HG02973 (cell line): ENCODE results near the gene ZGRF1.
"Not testable (repeated sequence)": the region's sequence is repeated elsewhere in the genome, so short reads cannot be mapped to it uniquely, and the experiment has no call there.

Experiments
- ATAC-seq: cut with Tn5 transposase; IDR thresholded peaks from one replicate; pipeline ENCODE4 v1.9.1; 2021; ENCODE audit warnings: moderate library complexity; ENCODE audit not compliant: unreplicated experiment

Gene ZGRF1

DNA sequence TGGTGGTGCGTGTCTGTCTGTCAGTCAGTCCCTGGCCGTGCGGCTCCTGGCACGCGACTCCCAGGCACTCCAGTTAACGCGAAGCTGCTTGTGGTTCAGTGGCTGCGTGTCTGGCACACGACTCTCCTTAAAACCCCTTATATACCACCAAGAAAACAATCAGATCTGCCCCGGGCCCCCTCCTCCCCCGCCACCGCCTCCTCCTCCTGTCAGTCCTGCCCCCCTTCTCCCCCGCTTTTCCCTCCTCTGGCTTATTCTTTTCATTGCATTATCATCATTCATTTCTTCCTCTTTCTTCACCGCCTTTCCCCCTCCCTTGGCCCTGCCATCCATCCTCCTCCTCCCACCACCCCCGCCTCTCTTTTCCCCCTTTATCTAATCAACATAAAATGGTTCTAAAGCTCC lies 120.6 kb downstream of the ZGRF1 start, which contains the start of gene NEUROG2:
NEUROG2 (minus strand) TSS at position 115 of the 405 bp plus-strand sequence. CDS start 705 bp downstream, outside the sequence.
- no peak for ATAC-seq

- ATAC-seq, result peak; percentile 31
These were observed 121.3 kb downstream of the ZGRF1 start for GRCh38 chr4:112515198-112516065.

DNA sequence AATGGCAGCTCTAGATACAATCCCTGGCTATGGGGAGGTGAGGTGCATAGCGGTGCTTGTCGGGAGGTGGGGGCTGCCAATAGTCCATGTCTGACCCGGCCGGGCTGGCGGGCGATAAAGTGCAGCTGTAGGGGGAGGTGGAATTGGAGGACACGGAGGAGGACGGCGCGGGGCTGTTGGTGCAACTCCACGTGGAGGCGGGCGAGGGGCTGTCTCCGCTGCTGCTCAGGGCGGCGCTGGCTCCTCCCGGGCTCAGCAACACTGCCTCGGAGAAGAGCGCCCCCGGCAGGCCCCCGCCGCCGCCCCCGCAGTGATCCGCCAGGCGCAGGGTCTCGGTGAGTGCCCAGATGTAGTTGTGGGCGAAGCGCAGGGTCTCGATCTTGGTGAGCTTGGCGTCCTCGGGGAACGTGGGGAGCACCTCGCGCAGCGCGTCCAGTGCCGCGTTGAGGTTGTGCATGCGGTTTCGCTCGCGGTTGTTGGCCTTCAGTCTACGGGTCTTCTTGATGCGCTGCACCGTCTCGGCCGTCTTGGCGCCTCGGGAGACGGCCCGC lies 122.0 kb downstream of the ZGRF1 start:
- ATAC-seq, result peak; percentile 12

- ATAC-seq, result peak; percentile 8
These were observed 122.6 kb downstream of the ZGRF1 start for GRCh38 chr4:112513971-112514646.

DNA sequence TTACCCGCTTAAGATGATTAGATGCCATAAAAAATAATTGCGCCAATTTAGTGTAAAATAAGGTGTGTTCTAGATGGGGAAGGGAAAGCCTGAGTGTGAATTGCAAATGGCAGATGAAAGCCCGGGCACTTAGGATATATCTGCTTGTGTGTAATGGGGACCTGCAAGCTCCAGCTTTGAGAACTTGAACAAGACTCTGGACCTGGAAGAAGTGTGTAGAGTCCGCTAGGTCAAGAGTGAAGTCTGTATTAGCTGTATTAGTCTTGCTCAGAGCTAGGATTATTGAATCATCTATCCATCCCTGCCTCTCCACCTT lies 124.9 kb downstream of the ZGRF1 start:
- ATAC-seq, result no peak

- ATAC-seq, result no peak
These were observed 125.5 kb downstream of the ZGRF1 start for GRCh38 chr4:112511093-112511802.

GRCh38 chr4:112510291-112511092 lies 126.2 kb downstream of the ZGRF1 start:
- no peak for ATAC-seq

DNA sequence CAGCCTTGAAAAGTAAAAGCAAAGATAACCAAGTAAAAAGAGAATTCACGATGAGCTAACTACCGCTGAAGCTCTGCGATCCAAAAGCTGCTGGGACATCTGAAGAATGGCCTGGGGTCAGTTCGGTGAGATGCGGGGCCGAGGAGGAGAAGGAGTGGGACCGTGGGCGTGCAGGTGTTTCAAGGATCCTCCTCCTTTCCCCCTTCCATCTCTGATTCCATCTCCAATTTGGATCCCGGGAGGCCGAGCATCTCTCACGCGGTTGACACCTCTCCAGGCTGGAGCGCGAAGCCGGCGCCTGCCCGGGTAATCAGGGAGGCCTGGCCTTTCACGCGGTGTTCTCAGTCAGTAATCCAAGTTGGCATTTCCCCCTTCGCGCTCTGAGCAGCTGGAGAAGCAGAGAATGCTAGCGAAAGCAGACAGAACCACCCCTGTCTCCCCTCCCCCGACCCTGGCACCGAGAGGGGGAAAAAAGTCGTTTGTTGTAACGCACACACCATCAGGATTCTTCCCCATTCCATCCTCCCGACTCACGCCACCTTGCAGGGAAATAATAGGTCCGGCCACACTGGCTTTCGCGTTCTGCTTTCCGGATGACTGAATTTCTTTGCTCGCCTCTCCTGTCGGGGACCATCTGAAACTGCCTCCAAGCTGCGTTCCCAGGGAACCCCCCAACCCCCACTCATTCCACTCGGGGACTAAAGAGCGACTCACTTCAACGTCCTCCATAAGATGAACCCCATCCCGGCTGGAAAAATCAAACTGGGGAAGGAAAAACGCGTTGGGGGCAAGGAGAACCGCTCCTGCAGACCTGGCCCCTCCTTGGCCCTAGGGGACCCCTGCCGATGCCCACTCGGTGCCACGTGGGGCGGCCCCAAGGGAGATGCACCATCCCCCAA lies 127.2 kb downstream of the ZGRF1 start:
- ATAC-seq, result no peak

GRCh38 chr4:112508356-112508755 lies 128.4 kb downstream of the ZGRF1 start:
- ATAC-seq, result no peak

DNA sequence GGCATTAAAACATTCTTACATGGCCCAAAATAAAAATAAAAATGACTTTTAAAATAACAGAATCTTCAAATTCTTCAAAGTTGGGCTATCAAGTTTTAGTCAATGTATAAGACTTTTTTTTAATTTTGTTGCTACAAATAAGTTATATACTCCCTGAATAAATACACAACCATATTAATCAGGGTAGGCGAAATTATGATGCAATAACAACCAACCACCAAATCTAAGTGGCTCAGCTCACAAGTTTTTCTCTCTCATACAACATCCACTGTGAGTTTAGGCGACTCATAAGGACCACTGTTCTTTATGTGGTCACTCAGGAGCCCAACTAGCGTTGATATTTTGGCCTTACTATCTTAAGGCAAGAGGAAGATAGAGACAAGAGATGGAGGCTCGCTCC lies 131.9 kb downstream of the ZGRF1 start:
- ATAC-seq, result no peak

- ATAC-seq, result no peak
These were observed 133.8 kb downstream of the ZGRF1 start for GRCh38 chr4:112502871-112503270.

GRCh38 chr4:112492321-112492720 lies 144.4 kb downstream of the ZGRF1 start:
- ATAC-seq, result no peak

GRCh38 chr4:112490808-112491207 lies 145.9 kb downstream of the ZGRF1 start:
- not testable (repeated sequence) for ATAC-seq
